ENCODE results near the gene HKDC1.
"Not testable (repeated sequence)": the region's sequence is repeated elsewhere in the genome, so short reads cannot be mapped to it uniquely, and the experiment has no call there.

Gene HKDC1

GRCh38 chr10:69241575-69241974 is 21.4 kb downstream of the HKDC1 start:
- no peak for DNase-seq (ENCODE audit: low read depth)

DNA sequence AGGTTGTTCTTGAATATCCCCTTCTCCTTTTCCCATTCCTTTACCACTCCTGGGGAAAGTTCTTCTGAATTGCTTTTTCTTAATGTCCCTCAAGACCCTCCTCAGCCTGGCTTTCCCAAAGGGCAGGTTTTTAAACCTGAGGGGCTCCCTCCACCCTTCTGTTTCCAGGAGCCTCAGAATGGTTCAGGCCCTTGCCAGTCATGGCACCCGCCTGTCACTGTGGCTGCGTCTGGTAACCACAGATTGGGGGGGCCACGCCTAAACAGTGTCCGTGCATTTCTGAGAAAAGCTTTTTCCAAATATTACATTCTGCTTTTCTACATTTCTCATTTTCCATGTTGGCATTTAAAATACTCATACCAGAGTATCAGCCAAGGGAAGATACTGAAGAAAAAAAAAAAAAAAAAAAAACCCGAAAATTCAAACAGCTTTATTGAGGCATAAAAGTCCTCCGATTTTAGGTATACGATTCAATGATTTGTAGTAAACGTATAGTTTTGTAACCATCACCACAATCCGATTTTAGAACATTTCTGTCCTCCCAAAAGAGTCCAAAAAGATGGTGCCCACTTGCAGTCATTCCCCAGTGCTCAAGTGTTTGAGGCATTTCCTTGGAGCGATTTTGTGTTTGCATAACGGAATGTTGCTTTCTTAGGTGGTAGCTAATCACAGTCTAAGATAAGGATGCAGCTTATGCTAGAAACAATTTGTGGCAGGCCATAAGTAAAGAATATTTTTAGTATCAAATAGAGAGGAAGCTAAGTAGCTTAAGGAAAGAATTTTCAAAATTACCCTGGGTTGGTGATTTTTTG is 22.1 kb downstream of the HKDC1 start:
- no peak for DNase-seq (ENCODE audit: low read depth)

GRCh38 chr10:69242852-69243212 is 22.7 kb downstream of the HKDC1 start:
- DNase-seq (ENCODE audit: low read depth): no peak

DNA sequence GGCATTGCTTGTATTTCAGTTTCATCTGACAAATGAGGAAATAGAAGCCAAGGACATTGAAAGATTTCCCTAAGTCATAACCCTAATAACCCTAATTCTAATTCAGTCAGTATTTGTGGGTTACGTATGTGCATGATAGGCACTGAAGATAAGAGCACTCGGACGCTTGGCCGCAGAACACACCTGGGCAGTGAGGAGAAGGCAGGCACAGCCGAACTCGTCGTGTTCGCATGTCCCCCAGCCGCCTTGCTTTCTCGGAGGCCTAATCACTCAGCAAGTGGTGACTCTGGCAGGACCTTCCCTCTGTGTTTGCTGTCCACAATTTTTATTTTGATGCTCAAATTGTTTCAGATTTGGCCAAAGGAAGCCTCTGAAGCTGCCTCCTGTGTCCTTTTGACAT is 23.7 kb downstream of the HKDC1 start:
- DNase-seq (ENCODE audit: low read depth): no peak

DNA sequence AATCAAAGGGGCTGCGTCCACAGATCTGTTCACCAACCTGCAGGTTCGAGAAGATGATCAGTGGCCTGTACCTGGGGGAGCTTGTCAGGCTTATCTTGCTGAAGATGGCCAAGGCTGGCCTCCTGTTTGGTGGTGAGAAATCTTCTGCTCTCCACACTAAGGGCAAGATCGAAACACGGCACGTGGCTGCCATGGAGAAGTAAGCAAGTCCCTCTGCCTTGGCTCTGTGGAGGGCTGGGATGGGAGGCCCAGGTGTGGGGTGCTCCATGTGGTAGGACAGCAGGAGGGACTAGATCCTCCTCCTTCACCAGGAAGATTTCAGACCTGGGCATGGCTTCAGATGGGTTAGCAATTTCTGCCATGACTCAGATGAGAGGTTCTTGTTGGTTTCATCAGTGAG is 25.9 kb downstream of the HKDC1 start:
- DNase-seq (ENCODE audit: low read depth): no peak

GRCh38 chr10:69246581-69247312 is 26.6 kb downstream of the HKDC1 start:
- DNase-seq (ENCODE audit: low read depth): no peak

DNA sequence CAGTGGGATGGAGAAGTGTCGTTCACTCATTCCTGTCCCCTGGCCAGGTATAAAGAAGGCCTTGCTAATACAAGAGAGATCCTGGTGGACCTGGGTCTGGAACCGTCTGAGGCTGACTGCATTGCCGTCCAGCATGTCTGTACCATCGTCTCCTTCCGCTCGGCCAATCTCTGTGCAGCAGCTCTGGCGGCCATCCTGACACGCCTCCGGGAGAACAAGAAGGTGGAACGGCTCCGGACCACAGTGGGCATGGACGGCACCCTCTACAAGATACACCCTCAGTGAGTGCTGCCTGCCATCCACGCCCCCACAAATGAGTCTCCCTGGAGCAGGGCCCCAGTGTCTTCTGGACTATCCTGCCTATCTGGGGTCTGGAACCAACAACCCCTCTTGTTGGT is 27.2 kb downstream of the HKDC1 start:
- no peak for DNase-seq (ENCODE audit: low read depth)

DNA sequence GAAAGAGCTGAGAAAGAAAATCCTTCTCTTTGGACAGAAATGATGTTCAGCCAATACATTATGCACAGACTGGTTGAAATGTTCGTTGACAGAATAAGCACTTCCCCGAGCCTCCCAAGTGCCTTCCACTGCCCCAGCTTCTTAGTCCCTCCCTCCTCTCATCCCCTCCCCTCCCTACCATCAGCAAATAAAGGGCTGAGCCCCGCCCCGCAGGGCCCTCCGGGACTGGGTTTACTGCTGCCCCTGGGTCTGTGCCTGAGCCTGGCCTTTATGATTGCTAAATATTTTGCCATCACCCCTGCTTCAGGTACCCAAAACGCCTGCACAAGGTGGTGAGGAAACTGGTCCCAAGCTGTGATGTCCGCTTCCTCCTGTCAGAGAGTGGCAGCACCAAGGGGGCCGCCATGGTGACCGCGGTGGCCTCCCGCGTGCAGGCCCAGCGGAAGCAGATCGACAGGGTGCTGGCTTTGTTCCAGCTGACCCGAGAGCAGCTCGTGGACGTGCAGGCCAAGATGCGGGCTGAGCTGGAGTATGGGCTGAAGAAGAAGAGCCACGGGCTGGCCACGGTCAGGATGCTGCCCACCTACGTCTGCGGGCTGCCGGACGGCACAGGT is 28.1 kb downstream of the HKDC1 start:
- DNase-seq (ENCODE audit: low read depth): no peak

DNA sequence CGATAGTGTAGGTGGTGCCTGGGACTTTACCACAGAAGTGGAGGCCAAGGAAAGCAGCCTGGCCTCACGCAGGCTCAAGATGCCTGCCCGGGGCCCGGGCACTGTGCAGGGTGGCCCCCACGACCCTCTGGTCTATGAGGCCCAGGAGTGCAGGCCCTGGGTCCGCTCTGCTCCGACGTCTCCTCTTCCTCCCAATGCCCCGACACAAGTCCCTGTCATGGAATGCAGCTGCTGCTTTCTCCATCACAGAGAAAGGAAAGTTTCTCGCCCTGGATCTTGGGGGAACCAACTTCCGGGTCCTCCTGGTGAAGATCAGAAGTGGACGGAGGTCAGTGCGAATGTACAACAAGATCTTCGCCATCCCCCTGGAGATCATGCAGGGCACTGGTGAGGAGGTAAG is 29.9 kb downstream of the HKDC1 start:
- DNase-seq (ENCODE audit: low read depth): no peak

DNA sequence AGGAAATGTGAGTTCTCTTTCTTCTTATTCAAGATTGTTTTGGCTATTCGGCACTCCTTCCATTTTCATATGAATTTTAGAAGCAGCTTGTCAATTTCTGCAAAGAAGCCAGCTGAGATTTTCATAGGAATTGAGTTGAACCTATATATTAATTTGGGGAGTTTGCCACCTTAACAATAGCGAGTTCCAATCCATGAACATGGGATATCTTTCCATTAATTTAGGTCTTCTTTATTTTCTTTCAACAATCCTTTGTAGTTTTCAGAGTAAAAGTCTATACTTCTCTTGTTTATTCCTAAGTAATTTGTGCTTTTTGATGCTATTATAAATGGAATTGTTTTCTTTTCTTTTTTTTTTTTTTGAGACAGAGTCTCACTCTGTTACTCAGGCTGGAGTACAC is 31.3 kb downstream of the HKDC1 start:
- not testable (repeated sequence) for DNase-seq (ENCODE audit: low read depth)

DNA sequence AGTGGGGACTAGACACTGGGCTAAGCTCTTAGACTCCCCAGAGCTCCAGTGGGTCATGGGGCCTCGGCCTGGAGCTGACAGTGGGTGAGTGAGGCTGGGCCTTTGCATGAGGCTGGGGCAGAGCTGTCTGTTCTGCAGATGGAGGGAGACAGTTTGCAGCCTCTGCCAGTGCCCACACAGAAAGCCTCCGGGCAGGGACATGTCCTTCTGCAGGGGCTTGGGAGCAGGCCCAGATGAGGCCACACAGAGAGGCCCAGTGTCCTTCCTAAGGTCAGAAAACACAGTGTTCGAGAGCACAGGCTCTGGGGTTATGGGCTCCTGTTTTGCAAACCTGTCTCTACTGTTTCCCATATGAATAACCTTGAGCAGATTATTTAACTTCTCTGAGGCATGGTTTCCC is 33.0 kb downstream of the HKDC1 start:
- DNase-seq (ENCODE audit: low read depth): no peak

DNA sequence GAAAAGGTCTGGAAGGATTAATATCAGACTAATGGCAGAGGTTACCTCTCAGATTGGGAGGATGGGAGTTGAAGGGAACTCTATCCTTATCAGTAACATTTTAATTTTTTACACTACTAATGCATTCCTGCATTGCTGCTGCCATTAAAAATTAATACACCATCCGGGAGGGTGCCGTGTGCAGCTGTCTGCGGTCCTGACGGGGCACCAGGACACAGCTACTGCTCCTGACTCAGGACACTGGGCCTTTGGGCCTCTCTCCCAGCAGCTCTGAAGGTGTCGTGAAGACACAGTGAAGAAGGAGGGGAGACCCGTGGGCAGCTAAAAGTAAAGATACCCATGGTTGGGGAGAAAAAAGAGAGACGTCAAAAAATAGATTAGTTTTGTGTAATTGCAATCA is 34.7 kb downstream of the HKDC1 start:
- no peak for DNase-seq (ENCODE audit: low read depth)

DNA sequence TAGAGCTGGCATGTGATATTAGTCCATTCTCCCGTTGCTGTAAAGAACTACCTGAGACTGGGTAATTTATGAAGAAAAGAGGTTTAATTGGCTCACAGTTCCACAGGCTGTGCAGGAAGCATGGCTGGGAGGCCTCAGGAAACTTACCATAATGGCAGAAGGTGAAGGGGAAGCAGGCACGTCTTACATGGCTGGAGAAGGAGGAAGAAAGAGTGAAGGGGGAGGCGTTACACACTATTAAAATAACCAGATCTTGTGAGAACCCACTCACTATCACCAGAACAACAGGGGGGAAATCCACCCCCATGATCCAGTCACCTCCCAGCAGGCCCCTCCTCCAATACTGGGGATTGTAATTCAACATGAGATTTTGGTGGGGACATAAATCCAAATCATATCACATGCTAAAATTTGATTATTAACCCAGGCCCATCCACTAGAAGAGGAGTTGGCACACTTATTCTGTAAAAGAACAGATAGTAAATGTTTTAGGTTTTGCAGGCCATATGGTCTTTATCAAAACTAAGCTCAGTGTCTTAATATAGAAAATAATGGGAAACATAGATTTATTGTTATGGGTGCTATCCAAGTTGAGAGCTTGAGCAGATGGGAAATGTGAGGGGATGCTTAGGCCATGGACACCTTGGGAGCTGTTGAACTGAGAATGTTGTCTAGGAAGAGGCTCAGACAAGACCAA is 39.6 kb downstream of the HKDC1 start:
- DNase-seq (ENCODE audit: low read depth): no peak

GRCh38 chr10:69261184-69261583 is 41.1 kb downstream of the HKDC1 start:
- DNase-seq (ENCODE audit: low read depth): no peak

DNA sequence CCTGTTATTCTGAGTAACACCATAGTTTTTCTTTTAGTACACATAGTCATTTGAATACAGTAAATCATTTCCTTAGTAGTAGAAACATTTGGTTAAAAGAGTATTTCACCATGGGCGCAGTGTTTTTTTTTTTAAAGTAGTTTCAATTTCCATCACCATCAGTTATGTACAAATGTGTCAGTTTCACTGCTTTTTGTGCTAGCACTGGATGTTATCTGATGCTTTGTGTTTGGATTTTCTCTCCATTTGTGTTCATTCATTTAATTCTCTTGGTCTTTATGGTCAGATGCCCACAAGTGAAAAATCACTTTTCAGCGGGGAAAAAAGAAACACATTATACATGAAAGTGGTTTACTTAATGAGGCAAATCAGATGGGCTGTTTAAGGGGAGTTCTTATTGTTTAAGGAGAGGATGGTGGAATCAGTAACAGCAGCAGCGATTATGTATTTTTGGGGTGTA is 42.2 kb downstream of the HKDC1 start:
- no peak for DNase-seq (ENCODE audit: low read depth)

- no peak for DNase-seq (ENCODE audit: low read depth)
Observed at GRCh38 chr10:69265521-69265920, 45.4 kb downstream of the HKDC1 start.

- DNase-seq (ENCODE audit: low read depth): no peak
Observed at GRCh38 chr10:69268761-69269416, 48.8 kb downstream of the HKDC1 start.

- no peak for DNase-seq (ENCODE audit: low read depth)
Observed at GRCh38 chr10:69269761-69270160, 49.6 kb downstream of the HKDC1 start.

DNA sequence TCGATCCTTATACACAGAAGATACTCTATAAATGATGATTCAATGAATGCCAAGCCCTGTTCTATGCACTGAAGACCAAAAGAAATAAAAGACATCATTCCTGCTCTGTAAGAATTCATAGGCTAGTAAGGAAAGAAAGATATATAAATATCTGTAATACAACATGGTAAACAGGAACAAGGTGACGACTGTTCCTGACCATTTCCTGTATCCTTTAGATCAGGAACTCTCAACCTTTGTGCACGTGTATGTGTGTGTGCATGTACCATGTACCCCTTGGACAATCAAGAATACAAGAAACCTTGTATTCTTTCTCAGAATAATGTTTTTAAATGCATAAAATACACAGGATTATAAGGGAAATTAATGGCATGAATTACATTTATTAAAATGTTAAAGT is 50.9 kb downstream of the HKDC1 start:
- no peak for DNase-seq (ENCODE audit: low read depth)

DNA sequence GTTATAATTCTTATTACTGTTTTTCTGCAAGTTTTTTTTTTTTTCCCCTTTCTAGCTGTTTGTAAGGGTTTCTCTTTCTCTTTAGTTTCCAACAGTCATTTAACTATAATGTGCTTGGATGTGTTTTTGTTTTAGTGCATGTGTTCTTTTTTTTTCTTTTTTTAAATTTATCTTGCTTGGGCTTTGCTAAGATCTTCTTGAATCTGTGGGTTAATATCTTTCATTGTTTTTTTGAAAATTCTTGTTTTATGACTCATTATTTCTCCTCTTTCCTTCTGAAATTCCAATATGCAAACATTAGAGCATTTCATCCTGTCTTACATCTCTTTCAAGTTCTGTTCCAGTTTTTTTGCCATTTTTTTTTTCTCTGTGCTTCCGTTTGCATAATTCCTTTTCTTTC is 52.5 kb downstream of the HKDC1 start:
- DNase-seq (ENCODE audit: low read depth): no peak

DNA sequence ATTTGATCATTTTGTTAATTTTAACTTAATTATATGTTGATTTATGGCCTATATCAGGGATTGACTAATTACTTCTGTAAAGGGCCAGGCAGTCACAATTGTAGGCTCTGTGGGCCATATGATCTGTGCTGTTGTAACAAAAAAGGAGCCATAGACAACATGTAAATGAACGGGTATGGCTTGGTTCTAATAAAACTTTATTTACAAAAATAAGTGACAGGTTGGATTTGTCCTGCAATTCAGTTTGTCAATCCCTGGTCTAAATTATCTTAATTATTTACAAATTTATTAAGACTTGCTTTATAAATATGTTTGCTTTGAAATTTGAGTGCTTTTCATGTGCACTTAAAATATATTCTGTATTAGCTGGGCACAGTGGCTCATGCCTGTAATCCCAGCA is 55.3 kb downstream of the HKDC1 start:
- DNase-seq (ENCODE audit: low read depth): no peak

DNA sequence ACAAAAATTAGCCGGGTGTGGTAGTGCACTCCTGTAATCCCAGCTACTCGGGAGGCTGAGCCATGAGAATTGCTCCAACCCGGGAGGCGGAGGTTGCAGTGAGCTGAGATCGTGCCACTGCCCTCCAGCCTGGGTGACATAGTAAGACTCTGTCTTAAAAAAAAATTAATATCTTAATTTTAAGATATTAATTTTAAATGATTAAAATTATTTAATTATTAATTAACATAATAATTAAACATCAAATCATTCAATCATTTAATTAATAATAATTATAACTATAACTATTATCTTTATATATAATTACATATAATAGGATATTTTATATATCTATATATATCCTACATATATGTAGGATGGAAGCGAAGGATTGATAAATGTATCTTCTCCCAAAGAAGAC is 56.4 kb downstream of the HKDC1 start:
- no peak for DNase-seq (ENCODE audit: low read depth)
